Transverse colon (tissue), 4 donors: Measurements from ENCODE around the gene PROX1.

Experiments
- CTCF ChIP-seq, 5 experiments: fragments of 200-600 bp in 3 of 5; fragments of 450-650 bp in 2 of 5; sonication (generic) in 3 of 5; IDR thresholded peaks; 1 replicate in 2 of 5; 2 replicates in 3 of 5; pipeline ENCODE4 v1.5.1; 2016 to 2017; ENCODE audit warnings: antibody characterized with exemption in 5 of 5, inconsistent platforms in 3 of 5, mild to moderate bottlenecking in 2 of 5, moderate library complexity in 1 of 5
- POLR2A ChIP-seq: fragments of 450-650 bp; IDR thresholded peaks from one replicate; pipeline ENCODE4 v1.6.1; 2016; ENCODE audit warnings: antibody characterized with exemption, mild to moderate bottlenecking, moderate library complexity
- POLR2AphosphoS5 ChIP-seq, 3 donors: sonication (generic); formaldehyde crosslinking; IDR thresholded peaks; one replicate each; pipeline ENCODE4 v1.6.1; 2016; ENCODE audit warnings: antibody characterized with exemption in 3 of 3

DNA sequence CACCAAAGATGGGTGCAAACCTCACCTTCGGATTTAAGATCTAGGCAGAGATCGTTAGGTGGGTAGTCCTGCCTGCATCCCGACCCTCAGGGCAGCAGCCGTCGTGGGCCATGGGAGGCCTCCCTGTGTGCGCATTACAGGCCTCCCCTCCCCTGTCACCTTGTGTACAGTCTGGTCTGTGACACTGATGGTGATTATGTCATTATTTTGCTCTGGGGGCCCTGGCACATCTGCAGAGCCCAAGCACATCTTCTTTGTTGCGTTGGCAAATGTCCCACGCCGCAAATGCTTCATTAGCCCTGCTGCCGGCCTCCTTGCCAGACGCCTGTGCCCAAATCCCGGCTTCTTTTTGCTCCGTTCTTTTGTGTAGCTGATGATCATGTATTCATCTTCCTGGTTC, 31.7 kb downstream of the PROX1 start:
- TF ChIP-seq CTCF (IDR thresholded peaks at IDR 0.05): no peak
- TF ChIP-seq POLR2A: no peak
- no peak for TF ChIP-seq POLR2AphosphoS5 (IDR thresholded peaks at IDR 0.05)
